OCI-LY7 (cell line): ENCODE measurements around the gene EFNA4.

Experiments
- EZH2phosphoT487 ChIP-seq: fragments of 200-600 bp; sonication (generic); IDR thresholded peaks from 2 replicates; pipeline ENCODE4 v1.6.1; 2018; ENCODE audit warnings: low read depth, borderline replicate concordance, mild to moderate bottlenecking, mixed run types, antibody characterized with exemption, low read length, moderate library complexity, mixed read lengths
- TF ChIP-seq, protein P1 (sequence below): fragments of 200-600 bp; sonication (generic); conservative IDR thresholded peaks from 2 replicates; pipeline ENCODE4 v1.5.1; 2014; ENCODE audit warnings: mild to moderate bottlenecking, antibody characterized with exemption, low read length, moderate library complexity, mixed read lengths

DNA sequence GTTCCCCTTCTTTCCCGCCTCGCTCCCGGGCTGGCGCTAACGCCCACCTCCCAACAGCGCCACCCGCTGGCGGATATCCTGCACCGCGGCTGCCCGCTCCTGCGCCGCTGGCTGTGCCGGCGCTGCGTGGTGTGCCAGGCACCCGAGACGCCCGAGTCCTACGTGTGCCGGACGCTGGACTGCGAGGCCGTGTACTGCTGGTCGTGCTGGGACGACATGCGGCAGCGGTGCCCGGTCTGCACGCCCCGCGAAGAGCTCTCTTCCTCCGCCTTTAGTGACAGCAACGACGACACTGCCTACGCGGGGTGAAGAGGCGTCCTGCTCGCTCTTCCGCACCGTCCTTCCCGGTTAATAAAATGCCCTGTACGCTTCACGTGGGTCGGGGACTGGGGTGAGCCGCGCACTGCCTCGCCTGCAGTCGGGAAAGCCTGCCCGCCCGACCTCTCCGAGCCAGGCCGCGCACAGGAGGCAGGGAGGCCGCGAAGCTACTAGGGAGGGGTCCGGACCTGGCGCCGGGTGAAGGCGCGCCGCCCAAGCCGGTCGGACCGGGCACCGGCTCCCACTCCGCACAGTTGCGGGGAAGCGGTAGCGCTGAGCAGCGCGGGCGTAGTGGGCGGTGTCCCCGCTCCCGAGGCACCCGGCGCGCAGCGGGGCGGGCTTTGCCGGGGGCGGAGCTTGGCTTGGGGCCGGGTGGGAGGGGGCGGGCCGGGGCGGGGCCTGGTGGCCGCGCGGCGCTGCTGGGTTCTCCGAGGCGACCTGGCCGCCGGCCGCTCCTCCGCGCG is 12.8 kb upstream of the EFNA4 start, which contains the start of gene ADAM15:
- TF ChIP-seq, protein P1, sequence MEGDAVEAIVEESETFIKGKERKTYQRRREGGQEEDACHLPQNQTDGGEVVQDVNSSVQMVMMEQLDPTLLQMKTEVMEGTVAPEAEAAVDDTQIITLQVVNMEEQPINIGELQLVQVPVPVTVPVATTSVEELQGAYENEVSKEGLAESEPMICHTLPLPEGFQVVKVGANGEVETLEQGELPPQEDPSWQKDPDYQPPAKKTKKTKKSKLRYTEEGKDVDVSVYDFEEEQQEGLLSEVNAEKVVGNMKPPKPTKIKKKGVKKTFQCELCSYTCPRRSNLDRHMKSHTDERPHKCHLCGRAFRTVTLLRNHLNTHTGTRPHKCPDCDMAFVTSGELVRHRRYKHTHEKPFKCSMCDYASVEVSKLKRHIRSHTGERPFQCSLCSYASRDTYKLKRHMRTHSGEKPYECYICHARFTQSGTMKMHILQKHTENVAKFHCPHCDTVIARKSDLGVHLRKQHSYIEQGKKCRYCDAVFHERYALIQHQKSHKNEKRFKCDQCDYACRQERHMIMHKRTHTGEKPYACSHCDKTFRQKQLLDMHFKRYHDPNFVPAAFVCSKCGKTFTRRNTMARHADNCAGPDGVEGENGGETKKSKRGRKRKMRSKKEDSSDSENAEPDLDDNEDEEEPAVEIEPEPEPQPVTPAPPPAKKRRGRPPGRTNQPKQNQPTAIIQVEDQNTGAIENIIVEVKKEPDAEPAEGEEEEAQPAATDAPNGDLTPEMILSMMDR: peak; percentile 93
- TF ChIP-seq EZH2phosphoT487: no peak
